ENCODE measurements around the gene LAMA2.

- no peak for TF ChIP-seq FOXM1 (IDR thresholded peaks at IDR 0.05; ENCODE audit: borderline replicate concordance, low read depth)
- TF ChIP-seq EP300 (IDR thresholded peaks at IDR 0.05; ENCODE audit: borderline replicate concordance): no peak
- TF ChIP-seq MAX (IDR thresholded peaks at IDR 0.05): no peak
- TF ChIP-seq EGR1 (IDR thresholded peaks at IDR 0.05): no peak
- no peak for TF ChIP-seq CREB1 (IDR thresholded peaks at IDR 0.05; ENCODE audit: low read depth)
- no peak for TF ChIP-seq TEAD4 (IDR thresholded peaks at IDR 0.05)
- no peak for TF ChIP-seq REST (IDR thresholded peaks at IDR 0.05; ENCODE audit: low read depth)
- TF ChIP-seq TAF1 (IDR thresholded peaks at IDR 0.05; ENCODE audit: low read depth): no peak
- no peak for TF ChIP-seq RAD21 (IDR thresholded peaks at IDR 0.05; ENCODE audit: low read depth)
- no peak for TF ChIP-seq USF1 (IDR thresholded peaks at IDR 0.05)
- TF ChIP-seq NFIC (IDR thresholded peaks at IDR 0.05): no peak
These were observed 610.5 kb downstream of the LAMA2 start for GRCh38 chr6:129493354-129493902.
